Thyroid gland (tissue), 4 donors: Measurements from ENCODE around the gene HES4. TPM values are rescaled to one million over a fixed set of nuclear protein-coding genes. Genes with fewer than 3 reads are reported as not detected.
"Not testable (repeated sequence)": the region's sequence is repeated elsewhere in the genome, so short reads cannot be mapped to it uniquely, and the experiment has no call there.

Source experiments
- DNase-seq, 2 donors: peaks; one replicate each; pipeline ENCODE4 v3.0.0-alpha.2; 2019
- H3K27ac ChIP-seq, 3 donors: fragments of 200-600 bp; sonication (generic); 1 replicate in 2 of 3; 2 replicates in 1 of 3; pipeline ENCODE4 v1.5.1; 2016 to 2019; ENCODE audit warnings: mild to moderate bottlenecking in 1 of 3, moderate library complexity in 1 of 3
- H3K27me3 ChIP-seq: fragments of 200-600 bp; sonication (generic); one replicate; pipeline ENCODE4 v1.5.1; 2019
- H3K36me3 ChIP-seq, 2 donors: fragments of 200-600 bp; sonication (generic); one replicate each; pipeline ENCODE4 v1.5.1; 2016 to 2019
- H3K4me1 ChIP-seq, 2 donors: fragments of 200-600 bp; sonication (generic); one replicate each; pipeline ENCODE4 v1.5.1; 2017 to 2019
- H3K4me3 ChIP-seq, 3 donors: fragments of 200-600 bp; sonication (generic); replicated peaks in 1 of 3; 1 replicate in 2 of 3; 2 replicates in 1 of 3; pipeline ENCODE4 v1.5.1; 2016; ENCODE audit warnings: mild to moderate bottlenecking in 1 of 3
- H3K9me3 ChIP-seq: fragments of 200-600 bp; sonication (generic); one replicate; pipeline ENCODE4 v1.5.1; 2017
- POLR2A ChIP-seq, 2 donors: fragments of 450-650 bp; IDR thresholded peaks; one replicate each; pipeline ENCODE4 v1.6.1; 2017; ENCODE audit warnings: antibody characterized with exemption in 2 of 2, mild to moderate bottlenecking in 2 of 2, moderate library complexity in 1 of 2
- WGBS, 2 donors: methylation state at CpG; one replicate each; pipeline ENCODE4 v1.1.5; 2017; 5-methylcytosine and 5-hydroxymethylcytosine counted together
- intact Hi-C: fragments of 100-400 bp; cut with DNase I; formaldehyde crosslinking; loops from one replicate; pipeline ENCODE4 v1.15.1; 2023
- total RNA-seq, 4 donors: library from RNA; depleted of rRNA; stranded (reverse); fragments of >200 nt; gene quantifications; one replicate each; pipeline ENCODE4 v1.2.3, GENCODE V29; 2016
- TF ChIP-seq, protein P1 (sequence below), 6 experiments: fragments of 200-600 bp in 3 of 6; fragments of 450-650 bp in 3 of 6; sonication (generic) in 3 of 6; IDR thresholded peaks; one replicate each; pipeline ENCODE4 v1.5.1; 2016 to 2019; ENCODE audit warnings: antibody characterized with exemption in 6 of 6, mild to moderate bottlenecking in 2 of 6, inconsistent platforms in 1 of 6, moderate library complexity in 1 of 6

Gene HES4
- total RNA-seq, 4 donors from 2014 or later, result 5.0 to 29.2 (median 18.6) TPM

DNA sequence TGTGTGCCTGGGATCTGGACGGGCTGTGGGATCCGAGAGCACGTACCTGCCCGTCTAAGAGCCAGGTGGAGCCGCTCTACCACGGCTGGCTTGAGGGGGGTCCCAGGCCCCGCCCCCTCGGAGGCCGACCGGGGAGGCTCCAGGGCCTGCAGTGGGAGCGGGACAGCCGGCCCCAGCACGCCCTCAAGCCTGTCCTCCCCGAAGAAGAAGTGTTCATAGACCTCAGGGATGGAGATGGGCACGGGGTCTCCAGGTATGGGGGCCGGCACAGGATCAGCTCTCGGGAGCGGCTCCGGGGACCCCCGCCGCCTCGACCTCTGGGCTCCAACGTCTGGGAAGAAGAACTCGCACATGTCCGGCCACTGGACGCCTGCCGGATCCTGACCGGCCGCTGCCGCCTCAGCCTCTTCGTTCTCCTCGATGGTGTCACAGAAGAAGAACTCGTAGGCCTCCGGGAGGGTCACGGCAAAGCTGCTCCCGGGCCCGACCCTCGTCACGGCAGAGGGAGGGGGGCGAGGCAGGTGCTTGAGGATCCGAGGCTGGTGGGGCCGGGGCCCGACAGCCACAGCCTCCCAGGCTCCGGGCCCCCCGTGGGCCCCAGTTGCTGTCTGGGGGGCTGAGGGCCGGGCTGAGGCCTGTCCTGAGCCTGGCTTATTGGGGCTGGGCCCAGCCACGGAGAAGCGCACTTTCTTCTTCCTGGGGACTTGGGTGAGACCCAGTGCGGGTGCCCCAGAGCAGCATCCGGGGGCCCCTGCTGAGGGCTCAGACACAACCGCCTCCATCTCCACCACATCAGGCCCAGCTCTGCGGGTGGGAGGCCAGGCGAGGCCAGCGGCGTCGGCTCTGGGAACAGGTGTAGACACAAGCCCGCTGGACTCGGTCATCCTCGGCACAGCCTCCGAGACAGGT, 20.8 kb downstream of the HES4 start:
- H3K4me1 ChIP-seq, result peaks cover 0 to 9% of the 10 kb centered on the region in 2 donors
- WGBS, 2 donors, result 91 to 93% methylated on average over 16 to 36 of the region's 60 CpGs
- DNase-seq, result no peak
- no peaks in the 10 kb centered on the region for H3K9me3 ChIP-seq
- H3K36me3 ChIP-seq, result no peaks in the 10 kb centered on the region
- H3K27ac ChIP-seq, result no peak overlapping the region
- TF ChIP-seq POLR2A (IDR thresholded peaks at IDR 0.05), result no peak
- TF ChIP-seq, protein P1, sequence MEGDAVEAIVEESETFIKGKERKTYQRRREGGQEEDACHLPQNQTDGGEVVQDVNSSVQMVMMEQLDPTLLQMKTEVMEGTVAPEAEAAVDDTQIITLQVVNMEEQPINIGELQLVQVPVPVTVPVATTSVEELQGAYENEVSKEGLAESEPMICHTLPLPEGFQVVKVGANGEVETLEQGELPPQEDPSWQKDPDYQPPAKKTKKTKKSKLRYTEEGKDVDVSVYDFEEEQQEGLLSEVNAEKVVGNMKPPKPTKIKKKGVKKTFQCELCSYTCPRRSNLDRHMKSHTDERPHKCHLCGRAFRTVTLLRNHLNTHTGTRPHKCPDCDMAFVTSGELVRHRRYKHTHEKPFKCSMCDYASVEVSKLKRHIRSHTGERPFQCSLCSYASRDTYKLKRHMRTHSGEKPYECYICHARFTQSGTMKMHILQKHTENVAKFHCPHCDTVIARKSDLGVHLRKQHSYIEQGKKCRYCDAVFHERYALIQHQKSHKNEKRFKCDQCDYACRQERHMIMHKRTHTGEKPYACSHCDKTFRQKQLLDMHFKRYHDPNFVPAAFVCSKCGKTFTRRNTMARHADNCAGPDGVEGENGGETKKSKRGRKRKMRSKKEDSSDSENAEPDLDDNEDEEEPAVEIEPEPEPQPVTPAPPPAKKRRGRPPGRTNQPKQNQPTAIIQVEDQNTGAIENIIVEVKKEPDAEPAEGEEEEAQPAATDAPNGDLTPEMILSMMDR (IDR thresholded peaks at IDR 0.05), result no peak
- H3K27me3 ChIP-seq, result no peaks in the 10 kb centered on the region
- H3K4me3 ChIP-seq, result no peak overlapping the region
- intact Hi-C loops, result loop anchor here (10.0 kb wide), 1 partner anchor 316 kb away; no protein-coding TSS in a partner anchor

DNA sequence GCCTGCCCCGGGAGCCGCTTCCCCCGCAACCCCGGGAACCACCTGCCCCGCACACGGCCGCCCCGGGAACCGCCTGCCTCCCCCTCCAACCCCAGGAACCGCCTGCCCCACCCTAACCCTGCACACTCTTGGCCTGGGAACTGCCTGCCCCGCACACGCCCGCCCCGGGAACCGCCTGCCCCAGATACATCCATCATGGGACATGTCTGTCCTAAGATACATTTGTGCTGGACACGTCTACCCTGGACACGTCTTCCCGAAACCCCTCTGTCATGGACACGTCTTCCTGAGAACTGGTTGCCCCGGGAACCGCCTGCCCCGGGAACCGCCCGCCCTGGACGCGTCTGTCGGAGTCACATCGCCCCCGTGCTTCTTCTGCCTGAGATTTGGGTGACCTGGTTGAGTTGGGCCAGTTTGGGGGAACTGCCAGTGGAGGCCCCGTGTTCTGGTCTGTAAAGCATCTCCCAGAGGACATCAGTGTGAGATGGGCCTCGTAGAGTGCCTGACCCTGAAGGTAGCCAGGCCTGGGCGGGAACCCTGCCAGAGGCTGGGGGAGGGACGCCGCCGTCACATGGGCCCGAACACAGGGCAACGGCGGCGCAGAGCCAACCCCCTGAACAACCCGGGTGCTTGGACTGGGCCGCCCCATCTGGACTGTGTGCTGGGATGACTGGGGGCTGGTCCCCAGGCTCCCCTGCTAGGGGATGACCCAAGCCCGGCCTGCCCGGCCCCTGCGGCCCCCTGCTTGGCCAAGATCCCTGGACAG, 21.6 kb downstream of the HES4 start:
- intact Hi-C loops, result loop anchor here (10.0 kb wide), 1 partner anchor 317 kb away; no protein-coding TSS in a partner anchor
- Histone ChIP-seq H3K36me3 (no peaks in the 10 kb centered on the region), H3K4me3 (no peak overlapping the region), H3K27ac (no peak overlapping the region), H3K27me3 (no peaks in the 10 kb centered on the region), H3K4me1 (peaks cover 4 to 14% of the 10 kb centered on the region in 2 donors), H3K9me3 (no peaks in the 10 kb centered on the region)
- 86 to 90% methylated on average over 21 of the region's 44 CpGs for WGBS, 2 donors
- DNase-seq, result no peak
- no peak for TF ChIP-seq POLR2A (IDR thresholded peaks at IDR 0.05)
- TF ChIP-seq, protein P1 (IDR thresholded peaks at IDR 0.05), result no peak

DNA sequence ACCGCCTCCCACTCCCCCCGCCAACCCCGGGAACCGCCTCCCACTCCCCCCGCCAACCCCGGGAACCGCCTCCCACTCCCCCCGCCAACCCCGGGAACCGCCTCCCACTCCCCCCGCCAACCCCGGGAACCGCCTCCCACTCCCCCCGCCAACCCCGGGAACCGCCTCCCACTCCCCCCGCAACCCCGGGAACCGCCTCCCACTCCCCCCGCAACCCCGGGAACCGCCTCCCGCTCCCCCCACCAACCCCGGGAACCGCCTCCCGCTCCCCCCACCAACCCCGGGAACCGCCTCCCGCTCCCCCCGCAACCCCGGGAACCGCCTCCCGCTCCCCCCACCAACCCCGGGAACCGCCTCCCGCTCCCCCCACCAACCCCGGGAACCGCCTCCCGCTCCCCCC, 23.1 kb downstream of the HES4 start:
- not testable (repeated sequence) for H3K27ac ChIP-seq, H3K9me3 ChIP-seq, H3K36me3 ChIP-seq, H3K27me3 ChIP-seq, DNase-seq, H3K4me3 ChIP-seq
- intact Hi-C loops, result loop anchor here (10.0 kb wide), 1 partner anchor 318 kb away; no protein-coding TSS in a partner anchor
- no CpG with 5 or more reads among the region's 39 CpGs for WGBS, 2 donors
- H3K4me1 ChIP-seq, result peaks cover 5 to 20% of the 10 kb centered on the region in 2 donors

DNA sequence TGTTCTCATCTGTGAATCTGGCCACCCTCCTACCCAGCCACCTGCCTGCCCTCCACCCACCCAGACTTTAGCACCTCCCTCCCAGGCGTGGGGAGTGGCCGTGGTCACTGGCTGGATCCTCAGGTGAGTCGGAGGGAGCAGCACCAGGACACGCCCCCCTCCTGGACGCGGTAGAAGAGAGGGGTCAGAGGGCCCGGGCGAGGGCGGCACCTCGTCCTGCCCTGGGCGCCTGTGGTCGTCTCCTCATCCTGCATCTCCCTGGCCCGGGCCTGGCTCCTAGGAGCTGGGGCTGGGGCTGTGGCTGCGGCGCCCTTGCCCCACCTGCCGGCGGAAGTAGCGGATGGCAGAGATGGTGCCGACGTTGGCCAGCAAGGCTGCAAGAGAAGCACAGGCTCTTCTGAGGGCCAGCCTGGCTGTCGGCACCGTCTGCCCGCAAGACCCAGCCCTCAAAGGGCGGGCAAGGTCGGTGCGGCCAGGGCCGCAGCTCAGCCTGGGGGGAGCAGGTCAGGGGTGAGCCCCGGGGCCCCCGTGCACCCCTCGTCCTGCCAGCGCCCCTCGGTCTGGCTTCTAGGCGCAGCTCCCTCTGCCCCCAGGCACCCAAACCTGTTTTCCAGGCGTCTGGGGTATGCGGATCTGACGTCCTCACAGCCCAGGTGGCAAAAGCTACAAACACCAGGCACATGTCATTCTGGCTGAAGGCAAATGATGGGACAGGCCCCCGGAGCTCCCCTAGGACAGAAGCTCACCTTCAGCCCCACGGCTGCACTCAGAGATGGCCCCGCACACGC, 23.8 kb downstream of the HES4 start:
- Histone ChIP-seq H3K36me3 (no peaks in the 10 kb centered on the region), H3K9me3 (no peaks in the 10 kb centered on the region), H3K4me3 (no peak overlapping the region), H3K27me3 (peaks cover 4% of the 10 kb centered on the region), H3K4me1 (peaks cover 5 to 20% of the 10 kb centered on the region in 2 donors), H3K27ac (no peak overlapping the region)
- intact Hi-C loops, result loop anchor here (10.0 kb wide), 1 partner anchor 319 kb away; no protein-coding TSS in a partner anchor
- TF ChIP-seq POLR2A (IDR thresholded peaks at IDR 0.05), result no peak
- TF ChIP-seq, protein P1 (IDR thresholded peaks at IDR 0.05), result peak in 5 of 6 experiments; percentile 32 to 74 (median 54)
- DNase-seq, result peak; percentile 71 to 73
- WGBS, 2 donors, result 4 to 5% methylated on average over 11 to 22 of the region's 40 CpGs

DNA sequence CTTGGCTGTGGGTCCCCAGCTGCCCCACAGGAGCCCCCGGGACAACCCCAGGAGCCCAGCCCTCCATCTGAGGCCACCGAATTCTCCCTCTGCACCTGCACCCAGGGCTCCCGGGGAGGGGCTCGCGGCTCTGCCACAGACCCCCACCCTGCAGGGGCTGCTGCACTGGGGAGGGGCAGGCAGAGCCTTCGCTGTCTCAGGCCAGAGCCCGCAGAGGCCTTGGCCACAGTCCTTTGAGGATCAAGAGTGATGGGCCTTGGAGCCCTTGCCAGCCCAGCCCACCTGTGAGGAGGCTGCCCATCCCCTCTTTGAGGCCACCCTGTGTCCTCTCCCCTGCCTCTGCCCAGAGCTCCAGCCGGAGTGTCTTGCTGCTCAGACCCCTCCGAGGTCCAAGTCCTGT, 24.5 kb downstream of the HES4 start:
- TF ChIP-seq, protein P1 (IDR thresholded peaks at IDR 0.05), result no peak
- TF ChIP-seq POLR2A (IDR thresholded peaks at IDR 0.05), result no peak
- Histone ChIP-seq H3K9me3 (no peaks in the 10 kb centered on the region), H3K4me1 (peaks cover 5 to 20% of the 10 kb centered on the region in 2 donors), H3K27me3 (peaks cover 6% of the 10 kb centered on the region), H3K4me3 (no peak overlapping the region), H3K36me3 (no peaks in the 10 kb centered on the region), H3K27ac (no peak overlapping the region)
- DNase-seq, result no peak
- WGBS, 2 donors, result 75 to 81% methylated on average over 2 of the region's 9 CpGs
- intact Hi-C loops, result loop anchor here (10.0 kb wide), 1 partner anchor 319 kb away; no protein-coding TSS in a partner anchor
